Fibroblast of lung (primary cell): Measurements from ENCODE around the gene CARMIL1. TPM values are rescaled to one million over a fixed set of nuclear protein-coding genes. Genes with fewer than 3 reads are reported as not detected.

Experiments
- DNase-seq, 2 donors: peaks; one replicate each; pipeline versions ENCODE4 v3.0.0 to v3.0.0-alpha.2; 2010; ENCODE audit warnings: low read depth in 2 of 2
- H2AFZ ChIP-seq: 2 replicates; pipeline ENCODE4 v1.5.1; 2012; ENCODE audit warnings: low read length, control low read depth, inconsistent platforms
- H3K27ac ChIP-seq: 2 replicates; pipeline ENCODE4 v1.5.1; 2011; ENCODE audit warnings: low read length, control low read depth; ENCODE audit not compliant: insufficient read depth
- H3K27me3 ChIP-seq: 2 replicates; pipeline ENCODE4 v1.5.1; 2011; ENCODE audit warnings: mild to moderate bottlenecking, low read length; ENCODE audit not compliant: control insufficient read depth, insufficient read depth
- H3K36me3 ChIP-seq: 2 replicates; pipeline ENCODE4 v1.5.1; 2011; ENCODE audit warnings: low read length; ENCODE audit not compliant: control insufficient read depth, insufficient read depth
- H3K4me1 ChIP-seq: 2 replicates; pipeline ENCODE4 v1.5.1; 2011; ENCODE audit warnings: low read length; ENCODE audit not compliant: control insufficient read depth, insufficient read depth; ENCODE audit errors: extremely low read depth
- H3K4me2 ChIP-seq: 2 replicates; pipeline ENCODE4 v1.5.1; 2011; ENCODE audit warnings: low read length, control low read depth; ENCODE audit not compliant: insufficient read depth; ENCODE audit errors: extremely low read depth
- H3K4me3 ChIP-seq, 4 experiments: fragments of 200-600 bp in 1 of 4; sonication (generic) in 1 of 4; replicated peaks in 1 of 4; 2 replicates each; pipeline ENCODE4 v1.5.1; 2011 to 2016; ENCODE audit warnings: low read length in 4 of 4, low read depth in 3 of 4, mild to moderate bottlenecking in 3 of 4, control low read depth in 2 of 4, inconsistent platforms in 1 of 4, mixed read lengths in 1 of 4; ENCODE audit not compliant: insufficient read depth in 1 of 4; ENCODE audit errors: control extremely low read depth in 1 of 4
- H3K79me2 ChIP-seq: 2 replicates; pipeline ENCODE4 v1.5.1; 2012; ENCODE audit warnings: mild to moderate bottlenecking, low read length, inconsistent platforms; ENCODE audit not compliant: control insufficient read depth, insufficient read depth
- H3K9ac ChIP-seq: 2 replicates; pipeline ENCODE4 v1.5.1; 2011; ENCODE audit warnings: mild to moderate bottlenecking, low read length, control low read depth; ENCODE audit not compliant: insufficient read depth
- H3K9me3 ChIP-seq: 2 replicates; pipeline ENCODE4 v1.5.1; 2012; ENCODE audit warnings: low read depth, low read length; ENCODE audit not compliant: control insufficient read depth, insufficient read depth
- H4K20me1 ChIP-seq: 2 replicates; pipeline ENCODE4 v1.5.1; 2011; ENCODE audit warnings: low read length; ENCODE audit not compliant: control insufficient read depth, insufficient read depth; ENCODE audit errors: extremely low read depth
- CTCF ChIP-seq, 2 donors: IDR thresholded peaks in 1 of 2; conservative IDR thresholded peaks in 1 of 2; 1 replicate in 1 of 2; 2 replicates in 1 of 2; pipeline ENCODE4 v1.5.1; 2011 to 2012; ENCODE audit warnings: low read length in 2 of 2, control low read depth in 1 of 2, inconsistent platforms in 1 of 2, low read depth in 1 of 2, mild to moderate bottlenecking in 1 of 2
- EZH2 ChIP-seq: IDR thresholded peaks from 2 replicates; pipeline ENCODE4 v1.5.1; 2012; ENCODE audit warnings: low read length, control low read depth, mild to moderate bottlenecking; ENCODE audit errors: missing control alignments
- polyA plus RNA-seq, 2 donors: library from polyadenylated mRNA; depleted of rRNA in 1 of 2; stranded (reverse) in 1 of 2; unstranded in 1 of 2; fragments of >200 nt; gene quantifications; 2 replicates each; pipeline ENCODE4 v1.2.1, GENCODE V29; 2011 to 2012; ENCODE audit warnings: missing spikeins in 1 of 2
- total RNA-seq: library from RNA; depleted of rRNA; stranded (reverse); fragments of >200 nt; gene quantifications from 2 replicates; pipeline ENCODE4 v1.2.1, GENCODE V29; 2014

CARMIL1 gene
- total and polyA plus RNA-seq, 2 donors (not counting 1 experiment from before 2014, with no cell fraction given): 10.2 to 12.5 TPM

- Histone ChIP-seq H3K9ac (no peak overlapping the region), H3K4me3 (no peak overlapping the region), H3K4me2 (no peak overlapping the region), H3K79me2 (peaks cover 2% of the 10 kb centered on the region), H3K27ac (no peak overlapping the region), H3K27me3 (no peaks in the 10 kb centered on the region), H3K36me3 (no peaks in the 10 kb centered on the region), H3K9me3 (no peaks in the 10 kb centered on the region), H4K20me1 (no peaks in the 10 kb centered on the region), H2AFZ (no peak overlapping the region), H3K4me1 (peaks cover 14% of the 10 kb centered on the region)
- DNase-seq: no peak
- TF ChIP-seq EZH2: no peak
- no peak for TF ChIP-seq CTCF (conservative IDR thresholded peaks at IDR 0.05 in 1 of 2, IDR thresholded peaks at IDR 0.05 in 1 of 2; ENCODE audit: low read depth in 1 of 2, low read length in 2 of 2)
Measured at GRCh38 chr6:25314509-25315175, 35.5 kb downstream of the CARMIL1 start.

GRCh38 chr6:25315194-25316177 is 36.3 kb downstream of the CARMIL1 start:
- H3K4me3 ChIP-seq: no peak overlapping the region
- no peaks in the 10 kb centered on the region for H4K20me1 ChIP-seq
- no peak for TF ChIP-seq CTCF (conservative IDR thresholded peaks at IDR 0.05 in 1 of 2, IDR thresholded peaks at IDR 0.05 in 1 of 2; ENCODE audit: low read depth in 1 of 2, low read length in 2 of 2)
- TF ChIP-seq EZH2: no peak
- no peaks in the 10 kb centered on the region for H3K27me3 ChIP-seq
- H3K79me2 ChIP-seq: peaks cover 2% of the 10 kb centered on the region
- H3K9me3 ChIP-seq: no peaks in the 10 kb centered on the region
- H3K9ac ChIP-seq: no peak overlapping the region
- H2AFZ ChIP-seq: no peak overlapping the region
- no peak overlapping the region for H3K4me2 ChIP-seq
- no peaks in the 10 kb centered on the region for H3K36me3 ChIP-seq
- DNase-seq: no peak
- no peak overlapping the region for H3K27ac ChIP-seq
- peaks cover 15% of the 10 kb centered on the region for H3K4me1 ChIP-seq

GRCh38 chr6:25316626-25317025 is 37.5 kb downstream of the CARMIL1 start:
- H3K4me3 ChIP-seq: no peak overlapping the region
- H3K9ac ChIP-seq: no peak overlapping the region
- peaks cover 2% of the 10 kb centered on the region for H3K79me2 ChIP-seq
- H3K36me3 ChIP-seq: no peaks in the 10 kb centered on the region
- no peak overlapping the region for H2AFZ ChIP-seq
- no peak overlapping the region for H3K27ac ChIP-seq
- no peak for DNase-seq
- TF ChIP-seq EZH2 (no peak), CTCF (conservative IDR thresholded peaks at IDR 0.05 in 1 of 2, IDR thresholded peaks at IDR 0.05 in 1 of 2; ENCODE audit: low read depth in 1 of 2, low read length in 2 of 2) (no peak)
- no peaks in the 10 kb centered on the region for H4K20me1 ChIP-seq
- no peak overlapping the region for H3K4me2 ChIP-seq
- no peaks in the 10 kb centered on the region for H3K9me3 ChIP-seq
- no peaks in the 10 kb centered on the region for H3K27me3 ChIP-seq
- peaks cover 11% of the 10 kb centered on the region for H3K4me1 ChIP-seq
